ENCODE measurements around the gene HTR3A.

HTR3A gene

DNA sequence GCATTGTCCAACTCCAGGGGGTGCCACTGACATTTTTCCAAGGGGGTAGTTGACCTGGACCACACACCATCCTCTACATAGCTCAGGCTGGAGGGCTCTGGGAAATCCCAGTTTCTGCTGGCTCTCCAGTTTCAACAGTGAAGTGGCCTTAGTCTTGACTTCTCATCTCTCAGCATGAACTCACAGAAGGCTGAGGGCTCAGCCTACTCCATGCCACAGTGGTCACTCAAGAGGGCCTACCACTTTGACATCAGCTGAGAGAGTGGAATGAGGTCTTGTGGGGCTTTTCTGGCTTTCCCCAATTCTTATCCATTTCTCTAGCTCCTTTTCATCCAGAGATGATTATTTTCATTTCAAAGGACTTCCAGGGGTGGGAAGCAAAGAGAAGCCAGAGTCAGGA, 7.4 kb downstream of the HTR3A start:
- Histone ChIP-seq H3K9ac (ENCODE audit: low read length) (no peak overlapping the region), H3K27me3 (replicated peaks; ENCODE audit: insufficient read depth, low read length) (peaks cover 14% of the 10 kb centered on the region), H3F3A (ENCODE audit: insufficient read depth, low read length) (no peaks in the 10 kb centered on the region), H3K36me3 (replicated peaks; ENCODE audit: insufficient read depth, low read length) (no peaks in the 10 kb centered on the region), H3K4me2 (ENCODE audit: low read depth, low read length) (no peak overlapping the region), H3K9me2 (replicated peaks; ENCODE audit: insufficient read depth, low read length) (no peaks in the 10 kb centered on the region), H4K20me1 (ENCODE audit: insufficient read depth, low read length) (no peaks in the 10 kb centered on the region), H2AFZ (ENCODE audit: low read length) (no peak overlapping the region), H3K4me1 (ENCODE audit: low read length) (no peaks in the 10 kb centered on the region), H3K27ac (ENCODE audit: low read length) (no peak overlapping the region), H3K9me3 (replicated peaks; ENCODE audit: insufficient read depth, low read length) (no peaks in the 10 kb centered on the region), H3K4me3 (ENCODE audit: low read length) (no peak overlapping the region), H3K79me2 (ENCODE audit: low read length) (no peaks in the 10 kb centered on the region)
- TF ChIP-seq, protein P1, sequence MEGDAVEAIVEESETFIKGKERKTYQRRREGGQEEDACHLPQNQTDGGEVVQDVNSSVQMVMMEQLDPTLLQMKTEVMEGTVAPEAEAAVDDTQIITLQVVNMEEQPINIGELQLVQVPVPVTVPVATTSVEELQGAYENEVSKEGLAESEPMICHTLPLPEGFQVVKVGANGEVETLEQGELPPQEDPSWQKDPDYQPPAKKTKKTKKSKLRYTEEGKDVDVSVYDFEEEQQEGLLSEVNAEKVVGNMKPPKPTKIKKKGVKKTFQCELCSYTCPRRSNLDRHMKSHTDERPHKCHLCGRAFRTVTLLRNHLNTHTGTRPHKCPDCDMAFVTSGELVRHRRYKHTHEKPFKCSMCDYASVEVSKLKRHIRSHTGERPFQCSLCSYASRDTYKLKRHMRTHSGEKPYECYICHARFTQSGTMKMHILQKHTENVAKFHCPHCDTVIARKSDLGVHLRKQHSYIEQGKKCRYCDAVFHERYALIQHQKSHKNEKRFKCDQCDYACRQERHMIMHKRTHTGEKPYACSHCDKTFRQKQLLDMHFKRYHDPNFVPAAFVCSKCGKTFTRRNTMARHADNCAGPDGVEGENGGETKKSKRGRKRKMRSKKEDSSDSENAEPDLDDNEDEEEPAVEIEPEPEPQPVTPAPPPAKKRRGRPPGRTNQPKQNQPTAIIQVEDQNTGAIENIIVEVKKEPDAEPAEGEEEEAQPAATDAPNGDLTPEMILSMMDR (IDR thresholded peaks at IDR 0.05; ENCODE audit: low read length), result no peak
- no peak for TF ChIP-seq EZH2phosphoT487 (IDR thresholded peaks at IDR 0.05; ENCODE audit: low read length)
- TF ChIP-seq EZH2 (optimal IDR thresholded peaks at IDR 0.05; ENCODE audit: low read depth, low read length), result no peak
- DNase-seq, result no peak

DNA sequence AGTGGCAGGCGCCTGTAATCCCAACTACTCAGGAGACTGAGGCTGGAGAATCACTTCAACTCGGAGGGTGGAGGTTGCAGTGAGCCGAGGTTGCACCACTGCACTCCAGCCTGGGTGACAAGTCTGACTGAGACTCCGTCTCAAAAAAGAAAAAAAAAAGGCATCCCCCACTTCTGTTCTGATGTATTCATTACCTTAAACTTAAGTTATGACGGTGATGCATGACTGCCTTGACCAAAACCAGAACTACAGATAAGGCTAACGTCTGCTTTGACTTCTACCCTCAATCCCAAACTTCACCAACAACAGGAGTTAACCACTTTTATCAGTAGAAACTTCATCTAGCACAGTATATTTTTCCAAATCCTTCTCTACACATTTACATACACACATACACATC, 9.9 kb downstream of the HTR3A start:
- no peaks in the 10 kb centered on the region for H3K36me3 ChIP-seq (replicated peaks; ENCODE audit: insufficient read depth, low read length)
- no peaks in the 10 kb centered on the region for H3F3A ChIP-seq (ENCODE audit: insufficient read depth, low read length)
- H3K4me2 ChIP-seq (ENCODE audit: low read depth, low read length), result no peak overlapping the region
- no peaks in the 10 kb centered on the region for H3K9me3 ChIP-seq (replicated peaks; ENCODE audit: insufficient read depth, low read length)
- H3K4me1 ChIP-seq (ENCODE audit: low read length), result no peaks in the 10 kb centered on the region
- H2AFZ ChIP-seq (ENCODE audit: low read length), result no peak overlapping the region
- H3K27me3 ChIP-seq (replicated peaks; ENCODE audit: insufficient read depth, low read length), result peaks cover 14% of the 10 kb centered on the region
- H3K79me2 ChIP-seq (ENCODE audit: low read length), result no peaks in the 10 kb centered on the region
- TF ChIP-seq, protein P1 (IDR thresholded peaks at IDR 0.05; ENCODE audit: low read length), result no peak
- TF ChIP-seq EZH2 (optimal IDR thresholded peaks at IDR 0.05; ENCODE audit: low read depth, low read length), result no peak
- no peak for TF ChIP-seq EZH2phosphoT487 (IDR thresholded peaks at IDR 0.05; ENCODE audit: low read length)
- no peak overlapping the region for H3K4me3 ChIP-seq (ENCODE audit: low read length)
- no peaks in the 10 kb centered on the region for H4K20me1 ChIP-seq (ENCODE audit: insufficient read depth, low read length)
- no peak overlapping the region for H3K9ac ChIP-seq (ENCODE audit: low read length)
- H3K27ac ChIP-seq (ENCODE audit: low read length), result no peak overlapping the region
- no peaks in the 10 kb centered on the region for H3K9me2 ChIP-seq (replicated peaks; ENCODE audit: insufficient read depth, low read length)
- no peak for DNase-seq

DNA sequence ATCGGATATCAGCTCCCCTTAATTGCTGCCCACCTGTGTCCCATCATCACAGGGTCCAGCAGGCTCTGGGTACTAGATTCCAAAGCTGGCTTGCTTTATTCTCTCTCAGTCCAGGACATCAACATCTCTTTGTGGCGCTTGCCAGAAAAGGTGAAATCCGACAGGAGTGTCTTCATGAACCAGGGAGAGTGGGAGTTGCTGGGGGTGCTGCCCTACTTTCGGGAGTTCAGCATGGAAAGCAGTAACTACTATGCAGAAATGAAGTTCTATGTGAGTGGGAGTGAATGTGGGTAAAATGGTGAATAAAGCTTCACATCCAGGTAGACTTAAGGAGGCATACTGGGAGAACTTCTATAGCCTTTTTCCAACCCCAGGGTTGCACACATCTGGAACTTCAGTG, 11.0 kb downstream of the HTR3A start:
- H3K9me2 ChIP-seq (replicated peaks; ENCODE audit: insufficient read depth, low read length), result no peaks in the 10 kb centered on the region
- DNase-seq, result no peak
- no peak overlapping the region for H3K9ac ChIP-seq (ENCODE audit: low read length)
- no peak overlapping the region for H3K27ac ChIP-seq (ENCODE audit: low read length)
- no peaks in the 10 kb centered on the region for H3F3A ChIP-seq (ENCODE audit: insufficient read depth, low read length)
- no peak overlapping the region for H3K4me2 ChIP-seq (ENCODE audit: low read depth, low read length)
- no peak overlapping the region for H3K4me3 ChIP-seq (ENCODE audit: low read length)
- H3K9me3 ChIP-seq (replicated peaks; ENCODE audit: insufficient read depth, low read length), result no peaks in the 10 kb centered on the region
- H3K36me3 ChIP-seq (replicated peaks; ENCODE audit: insufficient read depth, low read length), result no peaks in the 10 kb centered on the region
- H3K27me3 ChIP-seq (replicated peaks; ENCODE audit: insufficient read depth, low read length), result peaks cover 9% of the 10 kb centered on the region
- H2AFZ ChIP-seq (ENCODE audit: low read length), result no peak overlapping the region
- H4K20me1 ChIP-seq (ENCODE audit: insufficient read depth, low read length), result no peaks in the 10 kb centered on the region
- H3K79me2 ChIP-seq (ENCODE audit: low read length), result no peaks in the 10 kb centered on the region
- H3K4me1 ChIP-seq (ENCODE audit: low read length), result no peaks in the 10 kb centered on the region
- no peak for TF ChIP-seq EZH2phosphoT487 (IDR thresholded peaks at IDR 0.05; ENCODE audit: low read length)
- TF ChIP-seq EZH2 (optimal IDR thresholded peaks at IDR 0.05; ENCODE audit: low read depth, low read length), result no peak
- TF ChIP-seq, protein P1 (IDR thresholded peaks at IDR 0.05; ENCODE audit: low read length), result no peak

Measured in MM.1S (cell line).